K562 (cell line): Measurements from ENCODE around the gene LY6G6D. TPM values are rescaled to one million over a fixed set of nuclear protein-coding genes. Genes with fewer than 3 reads are reported as not detected.
A peak's percentile ranks its signal among the peaks of the same experiment; 100 is the strongest.

Experiments
- ARID1B ChIP-seq: fragments of 450-650 bp; IDR thresholded peaks from 2 replicates; pipeline ENCODE4 v1.6.1; 2016; ENCODE audit warnings: antibody characterized with exemption, mild to moderate bottlenecking, inconsistent platforms
- CBX3 ChIP-seq, 2 experiments: IDR thresholded peaks; 1 replicate in 1 of 2; 2 replicates in 1 of 2; pipeline ENCODE4 v1.6.1; 2012; ENCODE audit warnings: inconsistent platforms in 2 of 2, low read length in 2 of 2, borderline replicate concordance in 1 of 2, control low read depth in 1 of 2
- HDAC8 ChIP-seq: fragments of 450-650 bp; IDR thresholded peaks from 2 replicates; pipeline ENCODE4 v1.6.1; 2016; ENCODE audit warnings: mild to moderate bottlenecking, missing genetic modification characterization, moderate library complexity, missing compliant biosample characterization
- HLTF ChIP-seq: fragments of 450-650 bp; IDR thresholded peaks from 2 replicates; pipeline ENCODE4 v1.6.1; 2016
- KDM5B ChIP-seq: fragments of 200-600 bp; sonication (generic); IDR thresholded peaks from 2 replicates; pipeline ENCODE4 v1.6.1; 2012; ENCODE audit warnings: low read depth, mild to moderate bottlenecking, moderate library complexity, low read length, control low read depth, inconsistent platforms; ENCODE audit not compliant: insufficient replicate concordance
- KLF6 ChIP-seq: fragments of 250-450 bp; sonication (Bioruptor Pico); IDR thresholded peaks from 2 replicates; pipeline ENCODE4 v1.4.0; 2020; ENCODE audit warnings: mild to moderate bottlenecking, moderate library complexity, borderline replicate concordance
- MECOM ChIP-seq: fragments of 250-450 bp; sonication (Bioruptor Pico); IDR thresholded peaks from 2 replicates; pipeline ENCODE4 v1.8.0; 2022; ENCODE audit warnings: inconsistent platforms
- NR1H2 ChIP-seq: sonication (generic); formaldehyde crosslinking; IDR thresholded peaks from 2 replicates; pipeline ENCODE4 v1.4.0; 2020; ENCODE audit warnings: mild to moderate bottlenecking, missing genetic modification reagents
- PRMT5 ChIP-seq: sonication (generic); formaldehyde crosslinking; IDR thresholded peaks from 2 replicates; pipeline ENCODE4 v1.5.0; 2020; ENCODE audit warnings: missing genetic modification reagents
- RBM17 ChIP-seq: fragments of 200-400 bp; formaldehyde crosslinking; IDR thresholded peaks from 2 replicates; pipeline ENCODE4 v1.6.1; 2017; ENCODE audit warnings: low read depth, mild to moderate bottlenecking, low read length, borderline replicate concordance
- TAF1 ChIP-seq: IDR thresholded peaks from 2 replicates; pipeline ENCODE4 v1.6.1; 2011; ENCODE audit warnings: mild to moderate bottlenecking, low read length, moderate library complexity; ENCODE audit not compliant: insufficient read depth, control insufficient read depth, severe bottlenecking; ENCODE audit errors: extremely low read depth
- ZFP36 ChIP-seq: fragments of 150-350 bp; IDR thresholded peaks from 2 replicates; pipeline ENCODE4 v1.6.1; 2018; ENCODE audit warnings: low read length, low read depth; ENCODE audit not compliant: partially characterized antibody
- ZNF24 ChIP-seq: fragments of 450-650 bp; IDR thresholded peaks from 2 replicates; pipeline ENCODE4 v1.6.1; 2016
- ZNF436 ChIP-seq: fragments of 250-450, 450-650 bp; sonication (Bioruptor Pico); formaldehyde crosslinking; IDR thresholded peaks from 2 replicates; pipeline ENCODE4 v1.7.0; 2020; ENCODE audit warnings: mild to moderate bottlenecking
- ZNF668 ChIP-seq: fragments of 250-450 bp; sonication (Bioruptor Pico); IDR thresholded peaks from 2 replicates; pipeline ENCODE4 v1.8.0; 2022; ENCODE audit warnings: mild to moderate bottlenecking, inconsistent platforms
- polyA plus RNA-seq, 8 experiments: library from polyadenylated mRNA; depleted of rRNA in 4 of 8; stranded (reverse) in 5 of 8; unstranded in 3 of 8; fragments of >200 nt; fragmentation: Nextera tagmentation in 2 of 8; fragmentation: Illumina TruSeq in 1 of 8; extraction: Ambion mirVana in 2 of 8; extraction: Trizol in 1 of 8; gene quantifications; 2 replicates each; pipeline versions ENCODE4 v1.2.1 to v1.2.3, GENCODE V29; 2011 to 2014; ENCODE audit warnings: inconsistent platforms in 1 of 8, missing spikeins in 1 of 8
- total RNA-seq, 7 experiments: library from RNA; depleted of rRNA in 6 of 7; stranded (reverse); fragments of >200 nt in 6 of 7; fragmentation: Illumina TruSeq in 2 of 7; extraction: Trizol in 2 of 7; gene quantifications; 2 replicates each; pipeline versions ENCODE4 v1.2.1 to v1.2.3, GENCODE V29; 2011 to 2021; ENCODE audit warnings: low replicate concordance in 1 of 7
- TF ChIP-seq, protein P1 (sequence below): fragments of 250-450 bp; sonication (Bioruptor Pico); IDR thresholded peaks from 2 replicates; pipeline ENCODE4 v1.4.0; 2020; ENCODE audit warnings: mild to moderate bottlenecking
- TF ChIP-seq, protein P2 (sequence below): IDR thresholded peaks from 2 replicates; pipeline ENCODE4 v1.6.1; 2016; ENCODE audit warnings: missing genetic modification characterization, missing compliant biosample characterization

The LY6G6D gene
- total and polyA plus RNA-seq, 9 of the 15 experiments (the other 6 are each of a cell fraction or from before 2014, with no cell fraction given) = 0.30 to 0.38 TPM; not detected in 7

DNA sequence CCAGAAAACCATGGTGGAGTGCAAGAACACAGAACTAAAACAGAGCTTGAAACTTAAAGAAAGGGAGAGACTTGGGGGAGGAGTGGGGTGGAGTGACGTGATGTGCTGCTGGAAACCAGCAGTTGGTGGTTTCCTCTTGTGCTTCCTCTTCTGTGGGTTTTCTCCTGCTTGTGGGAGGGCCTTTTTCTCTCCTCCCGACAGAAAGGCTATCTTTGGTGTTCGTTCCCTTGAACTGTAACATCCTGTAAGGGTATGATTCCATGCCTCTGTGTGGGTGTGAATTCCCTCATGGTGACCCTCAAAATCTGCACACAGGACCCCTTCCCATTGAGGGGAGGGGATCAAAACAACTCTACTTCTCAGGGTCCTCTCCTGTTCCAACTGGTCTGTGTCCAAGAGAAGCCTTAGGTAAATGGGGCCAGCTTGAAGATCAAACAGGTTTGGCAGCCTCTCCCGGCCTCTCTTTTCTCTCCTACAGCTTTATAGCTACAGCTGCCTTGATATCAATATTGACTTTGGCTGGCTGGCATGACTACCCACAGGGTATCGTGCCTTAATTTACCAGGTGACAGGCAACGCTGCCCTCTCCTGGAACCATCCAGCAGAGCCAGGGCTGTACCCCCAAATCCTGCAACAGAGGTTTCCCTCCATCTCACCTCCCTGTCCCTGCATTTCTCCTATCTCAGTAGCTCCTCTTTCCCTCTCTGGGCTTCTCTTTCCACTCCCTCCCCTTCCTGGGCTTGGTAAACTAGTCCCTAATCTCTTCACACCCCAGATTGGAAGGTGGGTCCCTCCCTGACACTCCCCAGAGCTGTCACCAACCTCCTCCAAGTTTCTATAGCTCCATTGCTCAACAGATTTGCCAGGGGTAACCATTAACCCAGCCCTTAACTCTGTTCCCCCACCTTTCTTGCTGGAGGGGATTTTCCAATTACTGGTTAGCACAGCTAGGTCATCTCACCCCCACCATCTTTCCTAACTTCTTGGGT, 23.1 kb downstream of the LY6G6D start (continued):
- TF ChIP-seq, protein P1, sequence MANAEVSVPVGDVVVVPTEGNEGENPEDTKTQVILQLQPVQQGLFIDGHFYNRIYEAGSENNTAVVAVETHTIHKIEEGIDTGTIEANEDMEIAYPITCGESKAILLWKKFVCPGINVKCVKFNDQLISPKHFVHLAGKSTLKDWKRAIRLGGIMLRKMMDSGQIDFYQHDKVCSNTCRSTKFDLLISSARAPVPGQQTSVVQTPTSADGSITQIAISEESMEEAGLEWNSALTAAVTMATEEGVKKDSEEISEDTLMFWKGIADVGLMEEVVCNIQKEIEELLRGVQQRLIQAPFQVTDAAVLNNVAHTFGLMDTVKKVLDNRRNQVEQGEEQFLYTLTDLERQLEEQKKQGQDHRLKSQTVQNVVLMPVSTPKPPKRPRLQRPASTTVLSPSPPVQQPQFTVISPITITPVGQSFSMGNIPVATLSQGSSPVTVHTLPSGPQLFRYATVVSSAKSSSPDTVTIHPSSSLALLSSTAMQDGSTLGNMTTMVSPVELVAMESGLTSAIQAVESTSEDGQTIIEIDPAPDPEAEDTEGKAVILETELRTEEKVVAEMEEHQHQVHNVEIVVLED (CRISPR knock-in tag) = 0 out of 2 replicates have a peak, but pooled peaks have one; percentile 12
- no peak for TF ChIP-seq ZNF24
- TF ChIP-seq ARID1B = no peak
- peak in 1 of 2 experiments; percentile 84; a peak in 1 of 3 replicates for TF ChIP-seq CBX3 (IDR thresholded peaks at IDR 0.05; ENCODE audit: borderline replicate concordance in 1 of 2, low read length in 2 of 2)
- TF ChIP-seq, protein P2, sequence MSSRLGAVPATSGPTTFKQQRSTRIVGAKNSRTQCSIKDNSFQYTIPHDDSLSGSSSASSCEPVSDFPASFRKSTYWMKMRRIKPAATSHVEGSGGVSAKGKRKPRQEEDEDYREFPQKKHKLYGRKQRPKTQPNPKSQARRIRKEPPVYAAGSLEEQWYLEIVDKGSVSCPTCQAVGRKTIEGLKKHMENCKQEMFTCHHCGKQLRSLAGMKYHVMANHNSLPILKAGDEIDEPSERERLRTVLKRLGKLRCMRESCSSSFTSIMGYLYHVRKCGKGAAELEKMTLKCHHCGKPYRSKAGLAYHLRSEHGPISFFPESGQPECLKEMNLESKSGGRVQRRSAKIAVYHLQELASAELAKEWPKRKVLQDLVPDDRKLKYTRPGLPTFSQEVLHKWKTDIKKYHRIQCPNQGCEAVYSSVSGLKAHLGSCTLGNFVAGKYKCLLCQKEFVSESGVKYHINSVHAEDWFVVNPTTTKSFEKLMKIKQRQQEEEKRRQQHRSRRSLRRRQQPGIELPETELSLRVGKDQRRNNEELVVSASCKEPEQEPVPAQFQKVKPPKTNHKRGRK (tag) = no peak
- TF ChIP-seq ZNF436 (CRISPR knock-in tag) = peak; percentile 38; the same call in 1 of the 2 replicates
- TF ChIP-seq TAF1 = no peak
- TF ChIP-seq HDAC8 = 0 out of 2 replicates have a peak, but pooled peaks have one; percentile 47
- TF ChIP-seq RBM17 = no peak
- no peak; the same call in 1 of the 2 replicates for TF ChIP-seq ZNF668 (CRISPR knock-in tag)
- peak; percentile 5; the same call in 1 of the 2 replicates for TF ChIP-seq KLF6 (CRISPR knock-in tag)
- TF ChIP-seq MECOM (CRISPR knock-in tag) = 0 out of 2 replicates have a peak, but pooled peaks have one; percentile 17
- TF ChIP-seq KDM5B = peak; percentile 69
- peak; percentile 82 for TF ChIP-seq HLTF
- TF ChIP-seq PRMT5 (CRISPR knock-in tag) = no peak
- no peak for TF ChIP-seq ZFP36
- no peak for TF ChIP-seq NR1H2 (CRISPR knock-in tag)
